Effector CD8-positive, alpha-beta T cell (primary cell): ENCODE results near the gene SUCLG2.

Experiments
- DNase-seq: peaks from one replicate; lab custom pipeline; 2025; lab: John Stamatoyannopoulos, UW

The SUCLG2 gene

DNA sequence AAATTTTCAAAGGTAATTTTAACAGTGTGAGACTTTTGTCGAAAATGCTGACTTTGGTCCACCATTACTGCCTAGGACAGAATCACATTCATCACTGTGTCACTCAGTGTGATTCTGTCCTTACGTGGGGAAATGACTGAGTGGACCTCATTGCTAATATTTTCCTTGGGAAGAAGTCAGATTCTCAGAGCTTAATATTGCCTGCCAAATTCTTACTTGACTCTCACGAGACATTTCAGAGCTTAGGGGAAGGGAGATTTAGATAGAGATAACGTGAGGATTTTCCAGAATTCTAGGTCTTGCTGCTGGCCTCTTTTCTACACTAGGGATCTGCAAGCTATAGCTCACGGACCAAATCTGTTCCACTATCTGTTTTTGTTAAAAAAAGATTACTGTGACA is 270.4 kb downstream of the SUCLG2 start:
- no peak for DNase-seq

- no peak for DNase-seq
These were observed 271.0 kb downstream of the SUCLG2 start for GRCh38 chr3:67383379-67383778.

DNA sequence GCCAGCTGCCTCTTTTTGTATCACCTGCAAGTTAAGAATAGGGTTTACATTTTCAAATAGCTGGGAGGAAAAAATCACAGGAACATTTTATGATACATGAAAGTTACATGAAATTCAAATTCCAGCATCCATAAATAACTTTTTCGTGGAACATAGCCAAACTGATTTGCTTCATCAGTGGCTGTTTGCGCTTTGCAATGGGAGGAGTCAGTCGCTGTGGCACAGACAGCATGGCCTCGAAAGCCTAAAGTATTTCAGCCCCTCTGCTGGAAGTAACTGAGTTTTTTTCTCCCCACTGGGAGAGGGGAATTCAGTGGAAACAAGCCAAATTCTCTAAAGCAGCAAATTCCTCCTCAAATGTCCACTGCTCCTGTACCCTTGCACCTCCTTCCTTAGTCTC is 271.9 kb downstream of the SUCLG2 start:
- DNase-seq: no peak

- DNase-seq: no peak
These were observed 272.6 kb downstream of the SUCLG2 start for GRCh38 chr3:67381667-67382272.

DNA sequence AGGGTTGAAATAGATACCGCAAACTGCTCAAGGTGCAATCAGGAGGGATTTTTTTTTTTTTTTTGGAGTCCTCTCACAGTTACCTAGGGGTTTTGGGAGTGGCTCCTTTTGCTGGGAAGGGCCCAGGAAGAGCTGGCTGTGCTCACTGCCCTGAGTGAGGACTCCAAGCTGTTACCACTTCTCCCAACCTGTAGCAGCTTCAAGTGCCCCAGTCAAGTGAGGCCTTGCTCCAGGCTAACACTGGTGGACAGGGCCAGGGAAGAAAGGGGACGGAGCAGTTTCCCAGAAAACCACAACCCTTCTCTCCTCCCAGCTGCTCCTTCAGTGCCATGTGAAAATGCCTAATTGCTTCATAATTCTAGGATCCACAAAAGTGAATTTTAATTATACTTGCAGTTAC is 274.3 kb downstream of the SUCLG2 start:
- DNase-seq: no peak

DNA sequence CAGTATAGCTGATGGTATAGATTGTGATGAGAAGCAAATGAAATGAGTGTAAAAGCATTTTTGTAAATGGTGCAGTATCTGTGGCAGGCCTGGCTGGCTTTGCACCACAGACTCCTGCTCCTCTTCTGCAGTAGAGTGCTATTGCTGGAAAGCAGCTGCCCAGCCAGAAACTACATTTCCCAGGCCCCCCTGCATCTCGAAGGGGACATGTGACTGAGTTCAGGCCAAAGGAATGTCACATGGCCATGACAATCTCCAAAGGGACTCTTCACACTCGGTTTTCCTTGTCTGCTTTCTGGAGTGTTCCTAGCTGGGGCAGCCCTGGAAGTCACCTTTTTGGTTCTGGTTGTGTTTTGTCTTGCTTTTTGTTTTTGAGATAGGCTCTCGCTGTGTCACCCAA is 277.1 kb downstream of the SUCLG2 start:
- no peak for DNase-seq

DNA sequence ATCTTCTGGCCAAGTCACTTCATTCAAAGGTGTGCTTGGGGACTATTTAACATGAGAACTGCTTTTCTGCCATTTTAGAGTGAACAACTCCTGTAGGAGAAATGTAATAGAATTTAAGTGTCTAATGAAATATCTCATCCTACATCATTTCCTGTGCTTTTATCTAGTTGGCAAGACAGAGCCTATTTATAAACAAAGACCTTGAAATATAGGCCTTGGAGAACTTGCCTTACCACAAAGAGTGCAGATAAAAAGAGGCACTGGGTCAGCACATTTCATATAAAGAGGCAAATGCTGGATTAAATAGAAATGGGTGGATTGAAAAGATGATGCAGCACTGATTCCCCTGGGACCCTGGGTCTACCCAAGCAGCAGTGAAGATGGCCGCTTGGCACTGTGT is 278.0 kb downstream of the SUCLG2 start:
- no peak for DNase-seq

- DNase-seq: no peak
These were observed 278.4 kb downstream of the SUCLG2 start for GRCh38 chr3:67375976-67376375.

- DNase-seq: no peak
These were observed 291.7 kb downstream of the SUCLG2 start for GRCh38 chr3:67362686-67363085.

DNA sequence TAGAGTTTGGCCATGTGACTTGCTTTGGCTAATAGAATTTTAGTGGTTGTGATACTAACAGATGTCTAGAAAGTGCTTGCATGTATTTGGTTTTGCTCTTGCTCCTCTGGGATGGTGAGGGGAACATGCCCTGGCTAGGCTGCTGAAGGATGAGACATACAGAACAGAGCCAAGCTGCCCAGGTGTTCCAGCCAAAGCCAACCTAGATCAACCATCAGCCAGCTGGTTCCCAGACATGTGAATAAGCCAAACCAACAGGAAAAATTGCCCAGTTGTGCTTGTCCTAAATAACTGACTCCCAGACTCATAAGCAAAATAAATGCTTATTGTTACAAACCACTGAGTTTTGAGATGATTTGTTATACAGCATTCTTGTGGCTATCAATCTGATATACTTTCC is 292.6 kb downstream of the SUCLG2 start:
- no peak for DNase-seq

GRCh38 chr3:67361323-67361722 is 293.1 kb downstream of the SUCLG2 start:
- no peak for DNase-seq

- no peak for DNase-seq
These were observed 296.6 kb downstream of the SUCLG2 start for GRCh38 chr3:67357610-67358458.

DNA sequence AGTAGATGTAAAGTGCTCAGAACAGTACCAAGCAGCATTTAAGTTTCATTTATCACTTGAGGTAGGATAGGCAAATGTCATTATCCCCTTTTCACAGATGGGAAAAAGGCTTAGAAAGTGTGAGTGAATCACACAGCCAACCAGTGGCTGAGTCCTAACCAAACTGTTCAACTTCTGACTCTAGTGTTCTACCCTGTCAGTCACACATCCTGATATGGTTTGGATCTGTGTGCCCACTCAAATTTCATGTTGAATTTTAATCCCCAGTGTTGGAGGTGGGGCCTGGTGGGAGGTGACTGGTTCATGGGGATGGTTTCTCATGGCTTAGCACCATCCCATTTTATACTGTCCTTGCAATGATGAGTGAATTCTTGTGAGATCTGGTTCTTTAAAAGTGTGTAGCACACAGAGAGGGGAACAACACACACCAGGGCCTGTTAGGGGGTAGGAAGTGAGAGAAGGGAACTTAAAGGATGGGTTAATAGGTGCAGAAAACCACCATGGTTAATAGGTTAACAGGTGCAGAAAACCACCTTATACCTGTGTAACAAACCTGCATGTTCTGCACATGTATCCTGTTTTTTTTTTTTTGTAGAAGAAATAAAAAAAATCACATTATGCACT is 304.7 kb downstream of the SUCLG2 start:
- no peak for DNase-seq

DNA sequence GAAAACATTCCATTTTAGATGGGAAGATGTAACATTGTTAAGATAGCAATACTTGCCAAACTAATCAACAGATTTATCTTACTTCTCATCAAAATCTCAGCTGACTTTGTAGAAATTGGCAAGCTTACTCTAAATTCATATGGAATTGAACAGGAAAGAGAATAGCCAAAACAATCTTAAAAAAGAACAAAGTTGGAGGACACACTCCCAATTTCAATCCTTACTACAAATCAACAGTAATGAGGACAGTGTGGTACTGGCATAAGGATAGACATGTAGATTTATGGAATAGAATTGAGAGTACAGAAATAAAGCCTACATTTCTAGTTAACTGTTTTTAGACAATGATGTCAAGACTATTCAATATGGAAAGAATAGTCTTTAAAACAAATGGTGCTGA is 308.3 kb downstream of the SUCLG2 start:
- no peak for DNase-seq

DNA sequence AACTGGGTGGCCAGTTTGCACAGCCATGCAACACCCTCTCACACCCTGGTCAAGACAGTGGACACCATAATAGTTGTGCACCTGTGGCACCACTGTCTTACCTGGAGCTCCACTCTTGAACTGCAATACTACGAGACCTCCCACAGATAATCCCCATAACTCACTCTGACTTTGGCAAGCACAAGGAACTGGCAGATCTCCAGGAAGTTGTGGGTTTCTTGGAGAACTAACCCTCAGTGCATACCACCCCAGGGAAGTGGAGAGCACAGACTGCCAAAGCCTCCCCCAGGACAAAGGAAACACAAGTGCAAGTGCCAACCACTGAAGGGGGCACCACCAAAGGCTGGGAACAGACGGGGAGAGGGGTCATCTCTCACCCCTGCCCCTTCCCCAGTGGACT is 318.6 kb downstream of the SUCLG2 start:
- DNase-seq: no peak

DNA sequence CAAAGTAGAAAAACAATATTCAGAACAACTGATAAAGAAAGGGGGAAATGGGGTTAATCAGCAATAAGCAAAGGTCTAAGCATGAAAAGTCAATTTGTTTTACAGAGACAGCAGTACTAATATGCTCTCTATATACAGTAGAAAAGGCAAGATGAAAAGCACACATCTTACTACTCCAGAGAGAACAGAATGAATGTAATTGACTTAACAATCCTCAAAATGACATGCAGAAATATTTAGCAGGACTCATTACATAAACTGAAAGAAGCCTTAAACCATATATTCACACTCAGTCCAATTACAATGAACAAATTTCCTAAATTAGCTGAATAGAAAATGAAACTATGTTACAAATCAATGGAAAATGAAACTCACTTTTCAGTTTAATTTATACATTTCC is 319.8 kb downstream of the SUCLG2 start:
- no peak for DNase-seq

GRCh38 chr3:67329358-67329757 is 325.1 kb downstream of the SUCLG2 start:
- DNase-seq: no peak

- DNase-seq: no peak
These were observed 326.8 kb downstream of the SUCLG2 start for GRCh38 chr3:67327582-67327981.

DNA sequence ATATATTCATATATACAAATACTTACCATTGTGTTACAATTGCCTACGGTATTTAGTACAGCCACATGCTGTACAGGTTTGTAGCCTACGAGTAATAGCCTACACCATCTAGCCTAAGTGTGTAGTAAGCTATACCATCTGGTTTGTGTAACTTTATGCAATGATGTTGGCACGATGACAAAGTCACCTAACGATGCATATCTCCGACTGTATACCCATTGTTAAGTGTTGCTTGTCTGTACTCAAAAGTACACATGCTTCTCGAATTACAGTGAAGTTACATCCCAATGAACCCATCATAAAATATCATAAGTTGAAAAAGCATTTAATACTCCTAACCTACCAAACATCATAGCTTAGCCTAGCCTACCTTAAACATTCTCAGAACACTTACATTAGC is 329.2 kb downstream of the SUCLG2 start:
- DNase-seq: no peak
